Measurements from ENCODE around the gene FAM200A. TPM values are rescaled to one million over a fixed set of nuclear protein-coding genes. Genes with fewer than 3 reads are reported as not detected.
A peak's percentile ranks its signal among the peaks of the same experiment; 100 is the strongest.

FAM200A gene
- total and polyA plus RNA-seq, 2 donors: 7.6 to 11.2 TPM

DNA sequence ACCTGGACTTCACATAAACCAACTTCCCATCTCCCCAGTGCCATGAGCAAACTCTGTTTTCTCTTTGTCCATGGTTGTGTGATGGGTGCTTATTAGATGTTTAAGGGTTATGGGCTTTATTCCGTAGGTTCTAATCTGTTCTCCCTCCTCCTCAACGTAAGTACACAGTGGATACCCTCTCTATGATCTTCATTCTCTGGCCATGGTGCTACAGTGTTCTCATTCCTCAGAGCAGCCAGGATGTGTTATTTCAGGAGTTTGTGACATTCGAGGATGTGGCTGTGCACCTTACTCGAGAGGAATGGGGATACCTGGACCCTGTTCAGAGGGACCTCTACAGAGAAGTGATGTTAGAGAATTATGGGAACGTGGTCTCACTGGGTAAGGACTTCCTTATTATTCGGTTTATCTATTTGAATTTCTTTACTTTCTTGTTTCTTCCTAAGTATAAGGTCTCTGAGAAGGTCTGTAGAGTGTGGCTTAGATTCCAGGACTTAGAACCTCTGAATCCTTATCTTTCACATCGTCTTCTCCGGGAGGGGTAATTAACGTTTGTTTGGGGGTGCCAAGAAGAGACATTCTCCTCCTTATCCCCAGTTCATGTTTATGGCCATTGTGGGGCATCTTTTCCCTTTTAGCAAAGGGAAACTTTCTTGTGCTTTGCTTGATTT is 10.3 kb upstream of the FAM200A start:
- H3K4me1 ChIP-seq (ENCODE audit: control insufficient read depth in 2 of 2, insufficient read depth in 2 of 2, low read length in 2 of 2): peaks cover 14 to 23% of the 10 kb centered on the region in 2 donors
- H3K36me3 ChIP-seq (ENCODE audit: control insufficient read depth in 2 of 2, insufficient read depth in 2 of 2, low read length in 1 of 2): peaks cover 56 to 68% of the 10 kb centered on the region in 2 donors
- no peak overlapping the region for H3K4me3 ChIP-seq (ENCODE audit: low read length in 2 of 2)
- no peak for DNase-seq (ENCODE audit: low read depth in 6 of 9, low spot score in 9 of 9)
- WGBS: 96% methylated on average over 9 of the region's 9 CpGs
- no peaks in the 10 kb centered on the region for H3K27me3 ChIP-seq (ENCODE audit: control insufficient read depth in 2 of 2, insufficient read depth in 1 of 2, low read length in 1 of 2)
- H3K9me3 ChIP-seq (ENCODE audit: control insufficient read depth in 2 of 2, insufficient read depth in 1 of 2, low read length in 1 of 2): no peaks in the 10 kb centered on the region
- peak overlapping the region; percentile 17 to 57 for H3K27ac ChIP-seq (ENCODE audit: low read depth in 1 of 2, low read length in 1 of 2)

DNA sequence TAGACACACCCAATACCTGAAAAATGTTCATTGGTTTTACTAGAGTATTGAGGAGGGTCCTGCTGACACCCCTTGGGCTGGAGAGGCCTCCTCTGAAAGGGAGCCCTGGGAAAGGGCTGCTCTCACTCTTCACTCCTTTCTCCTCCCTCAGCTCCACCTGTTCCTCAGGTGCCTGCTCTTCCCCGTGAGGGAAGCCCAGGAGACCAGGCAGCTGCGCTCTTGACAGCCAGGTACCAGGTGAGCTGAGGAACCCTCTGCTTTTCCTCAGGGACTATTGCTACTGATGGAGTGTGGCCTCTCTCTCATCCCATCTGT is 9.8 kb upstream of the FAM200A start:
- H3K27ac ChIP-seq (ENCODE audit: low read depth in 1 of 2, low read length in 1 of 2): peak overlapping the region; percentile 49 to 57
- no peak for DNase-seq (ENCODE audit: low read depth in 6 of 9, low spot score in 9 of 9)
- no peak overlapping the region for H3K4me3 ChIP-seq (ENCODE audit: low read length in 2 of 2)
- H3K4me1 ChIP-seq (ENCODE audit: control insufficient read depth in 2 of 2, insufficient read depth in 2 of 2, low read length in 2 of 2): peaks cover 19 to 29% of the 10 kb centered on the region in 2 donors
- no peaks in the 10 kb centered on the region for H3K27me3 ChIP-seq (ENCODE audit: control insufficient read depth in 2 of 2, insufficient read depth in 1 of 2, low read length in 1 of 2)
- H3K9me3 ChIP-seq (ENCODE audit: control insufficient read depth in 2 of 2, insufficient read depth in 1 of 2, low read length in 1 of 2): no peaks in the 10 kb centered on the region
- peaks cover 56 to 69% of the 10 kb centered on the region in 2 donors for H3K36me3 ChIP-seq (ENCODE audit: control insufficient read depth in 2 of 2, insufficient read depth in 2 of 2, low read length in 1 of 2)
- 92% methylated on average over 2 of the region's 2 CpGs for WGBS

GRCh38 chr7:99560834-99561736 is 9.2 kb upstream of the FAM200A start:
- 94% methylated on average over 7 of the region's 7 CpGs for WGBS
- Histone ChIP-seq H3K36me3 (ENCODE audit: control insufficient read depth in 2 of 2, insufficient read depth in 2 of 2, low read length in 1 of 2) (peaks cover 53 to 66% of the 10 kb centered on the region in 2 donors), H3K27me3 (ENCODE audit: control insufficient read depth in 2 of 2, insufficient read depth in 1 of 2, low read length in 1 of 2) (no peaks in the 10 kb centered on the region), H3K4me1 (ENCODE audit: control insufficient read depth in 2 of 2, insufficient read depth in 2 of 2, low read length in 2 of 2) (peaks cover 19 to 29% of the 10 kb centered on the region in 2 donors), H3K27ac (ENCODE audit: low read depth in 1 of 2, low read length in 1 of 2) (peak overlapping the region; percentile 1 to 54), H3K4me3 (ENCODE audit: low read length in 2 of 2) (no peak overlapping the region), H3K9me3 (ENCODE audit: control insufficient read depth in 2 of 2, insufficient read depth in 1 of 2, low read length in 1 of 2) (no peaks in the 10 kb centered on the region)
- DNase-seq (ENCODE audit: low read depth in 6 of 9, low spot score in 9 of 9): no peak

DNA sequence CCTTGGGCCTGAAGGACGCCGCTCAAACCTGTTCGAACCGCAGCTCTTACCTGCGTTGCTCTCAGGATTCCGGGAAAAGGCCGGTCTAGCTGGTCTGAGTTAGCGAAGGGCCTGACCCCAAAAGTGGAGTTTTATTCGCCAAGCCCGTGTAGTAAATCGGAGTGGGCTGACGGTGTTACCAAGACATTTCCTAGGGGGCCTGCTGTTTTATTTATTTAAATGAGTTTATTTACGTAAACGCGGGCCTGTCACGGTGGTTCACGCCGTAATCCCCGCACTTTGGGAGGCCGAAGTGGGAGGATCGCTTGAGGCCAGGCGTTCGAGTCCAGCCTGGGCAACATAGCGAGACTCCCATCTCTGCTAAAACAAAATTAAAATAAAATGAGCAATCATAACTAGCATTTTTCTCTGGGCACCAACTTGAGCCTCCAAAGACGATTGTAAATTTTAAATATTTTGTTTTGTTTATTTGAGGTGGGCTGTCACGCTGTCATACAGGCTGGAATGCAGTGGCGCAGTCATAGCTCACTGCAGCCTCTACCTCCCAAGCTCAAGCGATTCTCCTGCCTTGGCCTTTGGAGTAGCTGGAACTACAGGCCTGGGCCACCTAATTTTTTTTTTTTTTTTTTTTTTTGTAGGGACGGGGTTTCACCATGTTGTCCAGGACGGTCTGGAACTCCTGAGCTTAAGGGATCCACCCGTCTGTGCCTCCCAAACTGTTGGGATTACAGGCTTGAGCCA is 7.4 kb upstream of the FAM200A start:
- 37% methylated on average over 31 of the region's 31 CpGs for WGBS
- Histone ChIP-seq H3K4me1 (ENCODE audit: control insufficient read depth in 2 of 2, insufficient read depth in 2 of 2, low read length in 2 of 2) (peaks cover 19 to 29% of the 10 kb centered on the region in 2 donors), H3K27me3 (ENCODE audit: control insufficient read depth in 2 of 2, insufficient read depth in 1 of 2, low read length in 1 of 2) (no peaks in the 10 kb centered on the region), H3K9me3 (ENCODE audit: control insufficient read depth in 2 of 2, insufficient read depth in 1 of 2, low read length in 1 of 2) (no peaks in the 10 kb centered on the region), H3K27ac (ENCODE audit: low read depth in 1 of 2, low read length in 1 of 2) (peak overlapping the region; percentile 98 to 99), H3K4me3 (ENCODE audit: low read length in 2 of 2) (peak overlapping the region; percentile 96 to 100), H3K36me3 (ENCODE audit: control insufficient read depth in 2 of 2, insufficient read depth in 2 of 2, low read length in 1 of 2) (peaks cover 44 to 65% of the 10 kb centered on the region in 2 donors)
- no peak for DNase-seq (ENCODE audit: low read depth in 6 of 9, low spot score in 9 of 9)

GRCh38 chr7:99558306-99559174 is 6.6 kb upstream of the FAM200A start, which contains the start of gene ZNF655:
Gene ZNF655 (plus strand): TSS chr7:99558642. CDS start chr7:99560560, 1,918 bp downstream.
- Histone ChIP-seq H3K4me1 (ENCODE audit: control insufficient read depth in 2 of 2, insufficient read depth in 2 of 2, low read length in 2 of 2) (peaks cover 19 to 29% of the 10 kb centered on the region in 2 donors), H3K27ac (ENCODE audit: low read depth in 1 of 2, low read length in 1 of 2) (peak within 1 kb of the TSS; percentile 98 to 99), H3K27me3 (ENCODE audit: control insufficient read depth in 2 of 2, insufficient read depth in 1 of 2, low read length in 1 of 2) (no peaks in the 10 kb centered on the region), H3K4me3 (ENCODE audit: low read length in 2 of 2) (peak within 1 kb of the TSS; percentile 96 to 100), H3K9me3 (ENCODE audit: control insufficient read depth in 2 of 2, insufficient read depth in 1 of 2, low read length in 1 of 2) (no peaks in the 10 kb centered on the region), H3K36me3 (ENCODE audit: control insufficient read depth in 2 of 2, insufficient read depth in 2 of 2, low read length in 1 of 2) (peaks cover 40 to 64% of the 10 kb centered on the region in 2 donors)
- under 1% methylated on average over 73 of the region's 73 CpGs for WGBS
- DNase-seq (ENCODE audit: low read depth in 6 of 9, low spot score in 9 of 9): peak; percentile 80 to 98 (median 92)

DNA sequence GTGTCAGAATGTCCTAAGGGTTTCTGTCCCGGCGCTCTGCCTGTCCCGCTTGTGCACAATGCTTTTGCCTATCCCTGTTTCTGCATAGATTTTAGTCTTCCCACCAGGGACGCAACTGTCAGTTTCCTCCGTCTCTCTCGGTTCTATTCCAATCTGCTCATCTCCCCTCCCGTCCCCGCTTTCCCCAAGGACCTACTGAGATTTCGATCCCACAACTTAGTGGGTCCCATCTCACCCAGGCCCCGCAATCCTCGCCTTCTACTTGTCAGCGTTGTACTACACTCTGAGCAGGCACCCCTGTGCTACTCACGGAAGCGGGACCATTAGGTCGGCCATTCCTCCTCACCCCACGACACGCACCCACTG is 6.0 kb upstream of the FAM200A start:
- Histone ChIP-seq H3K9me3 (ENCODE audit: control insufficient read depth in 2 of 2, insufficient read depth in 1 of 2, low read length in 1 of 2) (no peaks in the 10 kb centered on the region), H3K36me3 (ENCODE audit: control insufficient read depth in 2 of 2, insufficient read depth in 2 of 2, low read length in 1 of 2) (peaks cover 38 to 57% of the 10 kb centered on the region in 2 donors), H3K4me3 (ENCODE audit: low read length in 2 of 2) (peak overlapping the region; percentile 96 to 100), H3K27me3 (ENCODE audit: control insufficient read depth in 2 of 2, insufficient read depth in 1 of 2, low read length in 1 of 2) (no peaks in the 10 kb centered on the region), H3K27ac (ENCODE audit: low read depth in 1 of 2, low read length in 1 of 2) (peak overlapping the region; percentile 98 to 99), H3K4me1 (ENCODE audit: control insufficient read depth in 2 of 2, insufficient read depth in 2 of 2, low read length in 2 of 2) (peaks cover 19 to 29% of the 10 kb centered on the region in 2 donors)
- WGBS: 2% methylated on average over 17 of the region's 17 CpGs
- DNase-seq (ENCODE audit: low read depth in 6 of 9, low spot score in 9 of 9): no peak

DNA sequence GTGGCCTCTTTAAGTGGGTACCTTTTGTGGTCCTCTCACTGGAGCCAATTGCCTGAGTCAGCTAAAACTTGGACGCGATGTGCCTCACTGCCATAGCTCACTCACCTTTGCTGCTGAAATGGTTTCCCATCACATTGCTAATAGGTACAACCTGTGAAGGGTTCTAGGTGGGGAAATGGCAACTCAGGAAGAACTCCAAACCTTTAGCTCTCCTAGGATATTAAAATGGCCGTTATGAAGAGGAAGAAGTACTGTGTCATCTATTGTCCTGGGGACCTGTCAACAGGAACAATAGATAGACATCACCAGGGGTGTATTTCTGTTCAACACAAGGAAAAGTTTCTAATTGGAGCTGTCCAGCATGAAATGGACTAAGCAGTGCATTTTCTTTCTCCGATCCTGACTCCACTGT is 5.3 kb upstream of the FAM200A start:
- Histone ChIP-seq H3K36me3 (ENCODE audit: control insufficient read depth in 2 of 2, insufficient read depth in 2 of 2, low read length in 1 of 2) (peaks cover 30 to 50% of the 10 kb centered on the region in 2 donors), H3K27me3 (ENCODE audit: control insufficient read depth in 2 of 2, insufficient read depth in 1 of 2, low read length in 1 of 2) (no peaks in the 10 kb centered on the region), H3K4me3 (ENCODE audit: low read length in 2 of 2) (peak overlapping the region; percentile 96 to 100), H3K27ac (ENCODE audit: low read depth in 1 of 2, low read length in 1 of 2) (peak overlapping the region in 1 of 2 donors; percentile 99), H3K9me3 (ENCODE audit: control insufficient read depth in 2 of 2, insufficient read depth in 1 of 2, low read length in 1 of 2) (no peaks in the 10 kb centered on the region), H3K4me1 (ENCODE audit: control insufficient read depth in 2 of 2, insufficient read depth in 2 of 2, low read length in 2 of 2) (peaks cover 24 to 32% of the 10 kb centered on the region in 2 donors)
- DNase-seq (ENCODE audit: low read depth in 6 of 9, low spot score in 9 of 9): no peak
- WGBS: 95% methylated on average over 4 of the region's 4 CpGs

GRCh38 chr7:99554939-99555338 is 3.0 kb upstream of the FAM200A start:
- Histone ChIP-seq H3K27me3 (ENCODE audit: control insufficient read depth in 2 of 2, insufficient read depth in 1 of 2, low read length in 1 of 2) (no peaks in the 10 kb centered on the region), H3K27ac (ENCODE audit: low read depth in 1 of 2, low read length in 1 of 2) (no peak overlapping the region), H3K9me3 (ENCODE audit: control insufficient read depth in 2 of 2, insufficient read depth in 1 of 2, low read length in 1 of 2) (no peaks in the 10 kb centered on the region), H3K4me1 (ENCODE audit: control insufficient read depth in 2 of 2, insufficient read depth in 2 of 2, low read length in 2 of 2) (peaks cover 26 to 27% of the 10 kb centered on the region in 2 donors), H3K4me3 (ENCODE audit: low read length in 2 of 2) (no peak overlapping the region), H3K36me3 (ENCODE audit: control insufficient read depth in 2 of 2, insufficient read depth in 2 of 2, low read length in 1 of 2) (peaks cover 12 to 30% of the 10 kb centered on the region in 2 donors)
- 98% methylated on average over 2 of the region's 2 CpGs for WGBS
- no peak for DNase-seq (ENCODE audit: low read depth in 6 of 9, low spot score in 9 of 9)

Data from thymus (tissue), 11 donors.